CD14-positive monocyte (primary cell): ENCODE results near the gene TMEM51. TPM values are rescaled to one million over a fixed set of nuclear protein-coding genes. Genes with fewer than 3 reads are reported as not detected.

Source experiments
- DNase-seq, 3 donors: peaks; one replicate each; pipeline ENCODE4 v3.0.0-alpha.2; 2011 to 2022
- H2AFZ ChIP-seq: 2 replicates; pipeline ENCODE4 v1.6.0; 2012; ENCODE audit warnings: mild to moderate bottlenecking, low read depth, low read length, inconsistent platforms; ENCODE audit not compliant: insufficient read depth, poor library complexity, severe bottlenecking
- H3K27ac ChIP-seq, 2 donors: 1 replicate in 1 of 2; 2 replicates in 1 of 2; pipeline ENCODE4 v1.5.1; 2012 to 2013; ENCODE audit warnings: low read length in 2 of 2, control low read depth in 1 of 2, inconsistent platforms in 1 of 2, low read depth in 1 of 2, mild to moderate bottlenecking in 1 of 2
- H3K27me3 ChIP-seq, 2 donors: one replicate each; pipeline versions ENCODE4 v1.6.0 to v1.6.1; 2011 to 2013; ENCODE audit warnings: low read length in 2 of 2; ENCODE audit not compliant: control insufficient read depth in 2 of 2, insufficient read depth in 2 of 2
- H3K36me3 ChIP-seq, 2 donors: replicated peaks in 1 of 2; 1 replicate in 1 of 2; 2 replicates in 1 of 2; pipeline versions ENCODE4 v1.5.1 to v1.6.1; 2012 to 2013; ENCODE audit warnings: low read length in 2 of 2, control low read depth in 1 of 2, inconsistent platforms in 1 of 2, mild to moderate bottlenecking in 1 of 2; ENCODE audit not compliant: insufficient read depth in 2 of 2, control insufficient read depth in 1 of 2
- H3K4me1 ChIP-seq, 2 donors: 1 replicate in 1 of 2; 2 replicates in 1 of 2; pipeline versions ENCODE4 v1.5.1 to v1.6.1; 2012 to 2013; ENCODE audit warnings: low read length in 2 of 2, control low read depth in 1 of 2, inconsistent platforms in 1 of 2, mild to moderate bottlenecking in 1 of 2, moderate library complexity in 1 of 2; ENCODE audit not compliant: insufficient read depth in 2 of 2, control insufficient read depth in 1 of 2
- H3K4me2 ChIP-seq: replicated peaks from 2 replicates; pipeline ENCODE3; 2012; ENCODE audit warnings: low read length, moderate library complexity, mild to moderate bottlenecking; ENCODE audit not compliant: poor library complexity, severe bottlenecking; ENCODE audit errors: extremely low read depth
- H3K4me3 ChIP-seq, 3 experiments: fragments of 200-600 bp in 1 of 3; sonication (generic) in 1 of 3; replicated peaks in 1 of 3; 1 replicate in 2 of 3; 2 replicates in 1 of 3; pipeline ENCODE4 v1.5.1; 2011 to 2013; ENCODE audit warnings: low read length in 3 of 3, mild to moderate bottlenecking in 3 of 3, control low read depth in 2 of 3, low read depth in 2 of 3, inconsistent platforms in 1 of 3, moderate library complexity in 1 of 3
- H3K79me2 ChIP-seq: 2 replicates; pipeline ENCODE4 v1.6.0; 2012; ENCODE audit warnings: mild to moderate bottlenecking, control low read depth, inconsistent platforms, low read length, moderate library complexity; ENCODE audit not compliant: insufficient read depth
- H3K9ac ChIP-seq: 2 replicates; pipeline ENCODE4 v1.6.0; 2017; ENCODE audit warnings: low read length, mild to moderate bottlenecking; ENCODE audit not compliant: insufficient read depth, poor library complexity, severe bottlenecking
- H3K9me3 ChIP-seq, 2 donors: replicated peaks in 1 of 2; 1 replicate in 1 of 2; 2 replicates in 1 of 2; pipeline versions ENCODE4 v1.5.1 to v1.6.1; 2012 to 2013; ENCODE audit warnings: low read length in 2 of 2, control low read depth in 1 of 2; ENCODE audit not compliant: control insufficient read depth in 1 of 2, insufficient read depth in 1 of 2
- H4K20me1 ChIP-seq: 2 replicates; pipeline ENCODE4 v1.6.0; 2012; ENCODE audit warnings: mild to moderate bottlenecking, low read length, control low read depth, moderate library complexity; ENCODE audit not compliant: insufficient read depth
- H3K27ac Mint-ChIP-seq, 7 donors: one replicate each; pipeline ENCODE4 v1.8.0; 2020; ENCODE audit warnings: mild to moderate bottlenecking in 7 of 7, mixed read lengths in 7 of 7, moderate library complexity in 6 of 7, inconsistent platforms in 2 of 7
- H3K27me3 Mint-ChIP-seq, 3 donors: one replicate each; pipeline ENCODE4 v1.8.0; 2021 to 2022; ENCODE audit warnings: low read depth in 3 of 3, mild to moderate bottlenecking in 3 of 3, mixed read lengths in 3 of 3, moderate library complexity in 3 of 3, inconsistent platforms in 1 of 3
- H3K36me3 Mint-ChIP-seq, 2 donors: one replicate each; pipeline ENCODE4 v1.8.0; 2020; ENCODE audit warnings: mixed read lengths in 2 of 2, inconsistent platforms in 1 of 2, mild to moderate bottlenecking in 1 of 2
- H3K4me1 Mint-ChIP-seq: one replicate; pipeline ENCODE4 v1.8.0; 2020; ENCODE audit warnings: mild to moderate bottlenecking, mixed read lengths
- H3K4me3 Mint-ChIP-seq, 2 donors: one replicate each; pipeline ENCODE4 v1.8.0; 2020; ENCODE audit warnings: mild to moderate bottlenecking in 2 of 2, mixed read lengths in 2 of 2, moderate library complexity in 1 of 2
- H3K9me3 Mint-ChIP-seq, 7 donors: one replicate each; pipeline ENCODE4 v1.8.0; 2020 to 2022; ENCODE audit warnings: mixed read lengths in 7 of 7, mild to moderate bottlenecking in 6 of 7, moderate library complexity in 6 of 7, inconsistent platforms in 2 of 7
- CTCF ChIP-seq: fragments of 200-600 bp; IDR thresholded peaks from one replicate; pipeline ENCODE4 v1.8.0; 2022; ENCODE audit warnings: antibody characterized with exemption, mild to moderate bottlenecking
- WGBS: methylation state at CpG from one replicate; pipeline ENCODE4 v1.1.5; 2013; ENCODE audit warnings: missing lambda C conversion rate; ENCODE audit not compliant: insufficient coverage; 5-methylcytosine and 5-hydroxymethylcytosine counted together
- intact Hi-C, 2 donors: fragments of 100-400 bp; cut with micrococcal nuclease; formaldehyde crosslinking; loops; one replicate each; pipeline versions ENCODE4 v1.15.0 to v1.15.1; 2023
- polyA plus RNA-seq, 3 donors: library from polyadenylated mRNA; depleted of rRNA in 1 of 3; unstranded in 2 of 3; stranded (reverse) in 1 of 3; fragments of 300-500 nt in 2 of 3; fragments of >200 nt in 1 of 3; fragmentation: Illumina TruSeq in 2 of 3; gene quantifications; 1 replicate in 2 of 3; 2 replicates in 1 of 3; pipeline ENCODE4 v1.2.3, GENCODE V29; 2012 to 2021

Gene TMEM51
- polyA plus RNA-seq, 3 donors = 1.2 to 2.5 (median 2.1) TPM

GRCh38 chr1:15115542-15116330, 37.8 kb upstream of the TMEM51 start:
- H3K4me1 Mint-ChIP-seq = peaks cover 7% of the 10 kb centered on the region
- Histone ChIP-seq H4K20me1 (no peaks in the 10 kb centered on the region), H3K9ac (no peak overlapping the region), H3K36me3 (no peaks in the 10 kb centered on the region), H3K79me2 (no peaks in the 10 kb centered on the region), H3K27ac (no peak overlapping the region), H3K4me1 (no peaks in the 10 kb centered on the region), H3K9me3 (no peaks in the 10 kb centered on the region), H3K4me3 (no peak overlapping the region), H3K27me3 (no peaks in the 10 kb centered on the region), H3K4me2 (no peak overlapping the region), H2AFZ (no peak overlapping the region)
- peaks cover 2 to 12% (median 7%) of the 10 kb centered on the region in 3 donors for H3K27me3 Mint-ChIP-seq
- H3K4me3 Mint-ChIP-seq = no peak overlapping the region
- no peaks in the 10 kb centered on the region for H3K36me3 Mint-ChIP-seq
- intact Hi-C loops = no loop called here
- DNase-seq = no peak
- TF ChIP-seq CTCF = no peak
- H3K27ac Mint-ChIP-seq = no peak overlapping the region
- WGBS = 89% methylated on average over 8 of the region's 15 CpGs
- H3K9me3 Mint-ChIP-seq = no peaks in the 10 kb centered on the region

- no peak for DNase-seq
- TF ChIP-seq CTCF = no peak
- H3K36me3 Mint-ChIP-seq = no peaks in the 10 kb centered on the region
- peaks cover 7% of the 10 kb centered on the region for H3K4me1 Mint-ChIP-seq
- no peak overlapping the region for H3K27ac Mint-ChIP-seq
- H3K4me1 ChIP-seq = no peaks in the 10 kb centered on the region
- no peaks in the 10 kb centered on the region for H3K9me3 Mint-ChIP-seq
- H3K79me2 ChIP-seq = no peaks in the 10 kb centered on the region
- no peak overlapping the region for H3K4me3 ChIP-seq
- H3K9me3 ChIP-seq = no peaks in the 10 kb centered on the region
- no peak overlapping the region for H3K4me2 ChIP-seq
- intact Hi-C loops = no loop called here
- H2AFZ ChIP-seq = no peak overlapping the region
- H3K27me3 Mint-ChIP-seq = peaks cover 2 to 12% (median 7%) of the 10 kb centered on the region in 3 donors
- no peaks in the 10 kb centered on the region for H3K36me3 ChIP-seq
- no peaks in the 10 kb centered on the region for H4K20me1 ChIP-seq
- WGBS = 97% methylated on average over 4 of the region's 5 CpGs
- H3K4me3 Mint-ChIP-seq = no peak overlapping the region
- H3K27me3 ChIP-seq = no peaks in the 10 kb centered on the region
- no peak overlapping the region for H3K9ac ChIP-seq
- H3K27ac ChIP-seq = no peak overlapping the region
These were observed 36.6 kb upstream of the TMEM51 start for GRCh38 chr1:15116966-15117365.
